Measurements from ENCODE around the gene FOXG1. TPM values are rescaled to one million over a fixed set of nuclear protein-coding genes. Genes with fewer than 3 reads are reported as not detected.

FOXG1 gene
- total RNA-seq, 1 donor from 2014 or later, result not detected

DNA sequence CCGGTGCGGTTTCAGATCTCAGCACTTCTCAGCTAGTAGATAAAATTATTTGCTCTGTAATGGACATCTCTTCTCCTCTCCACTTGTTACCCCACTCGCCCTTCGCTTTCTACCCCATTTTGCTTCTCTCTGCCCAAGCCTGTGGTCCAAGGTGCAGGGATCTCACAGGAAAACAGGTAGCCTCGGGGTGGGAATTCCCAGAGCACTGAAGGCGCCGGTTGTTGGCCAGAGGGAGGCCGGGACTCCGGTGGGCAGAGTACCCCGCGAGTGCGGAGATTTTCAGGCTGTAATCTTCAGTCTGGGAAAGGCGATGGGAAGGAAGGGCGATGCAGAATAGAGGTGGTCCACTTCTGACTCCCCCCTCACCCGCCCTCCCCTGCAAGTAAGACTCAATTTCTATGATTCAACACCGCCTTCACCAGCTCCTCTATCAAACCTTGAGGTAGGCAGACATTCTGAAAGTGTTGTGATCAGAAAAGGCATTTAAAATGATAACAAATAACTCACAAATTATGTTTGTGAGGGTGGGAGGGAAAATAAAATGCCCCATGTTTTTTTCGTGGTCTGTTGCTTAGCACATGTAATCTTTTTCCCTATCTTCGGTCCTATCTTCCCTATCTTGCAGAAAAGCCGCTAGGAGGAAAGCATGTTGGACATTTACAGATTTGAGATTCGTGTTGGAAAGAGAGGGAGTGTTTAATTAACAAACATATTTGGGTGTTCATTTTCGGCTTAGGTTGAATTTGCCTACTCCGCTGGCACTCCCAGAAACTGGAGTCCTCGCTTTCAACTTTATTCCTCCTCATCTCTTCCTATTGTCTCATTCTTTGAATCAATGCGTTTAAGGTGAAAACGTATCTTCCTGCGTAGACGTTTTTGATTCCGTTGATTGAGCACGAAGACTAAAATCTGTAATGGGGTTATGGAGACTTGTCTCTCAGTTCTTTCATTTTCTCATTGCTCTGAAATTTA lies 8.5 kb downstream of the FOXG1 start:
- no peak for DNase-seq (ENCODE audit: low spot score)

GRCh38 chr14:28776482-28777266 lies 10.1 kb downstream of the FOXG1 start:
- DNase-seq (ENCODE audit: low spot score), result no peak

DNA sequence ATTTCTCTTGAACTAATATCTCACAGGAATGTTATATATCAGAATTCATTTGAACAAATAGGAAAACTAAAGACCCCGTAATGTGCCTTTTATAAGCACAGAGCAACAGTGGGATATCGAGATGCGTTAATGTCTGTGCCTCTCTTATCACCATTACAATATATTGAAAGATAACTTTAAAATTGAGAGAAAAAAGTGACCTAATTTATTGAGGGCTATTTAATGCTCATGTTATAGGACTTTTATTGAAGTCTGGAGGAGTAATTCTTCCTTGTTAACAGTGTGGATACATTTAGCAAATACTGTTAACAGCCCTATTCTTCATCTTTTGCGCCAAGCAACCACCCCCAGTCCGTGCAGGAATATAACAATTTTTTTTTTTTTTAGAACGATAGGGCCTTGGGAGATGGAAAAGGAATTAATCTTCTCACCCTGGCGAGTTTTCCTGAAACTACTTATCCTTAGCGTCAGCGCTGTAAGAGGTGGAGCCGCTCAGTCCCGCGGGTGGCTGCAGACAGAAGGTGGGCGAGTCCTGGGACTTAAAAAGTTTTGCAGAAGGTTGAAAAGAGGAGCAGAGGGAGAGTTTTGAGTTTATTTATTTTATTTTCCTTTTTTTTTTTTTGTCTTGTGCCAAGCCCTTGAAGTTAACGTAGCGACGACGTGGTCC lies 11.0 kb downstream of the FOXG1 start:
- DNase-seq (ENCODE audit: low spot score), result no peak

DNA sequence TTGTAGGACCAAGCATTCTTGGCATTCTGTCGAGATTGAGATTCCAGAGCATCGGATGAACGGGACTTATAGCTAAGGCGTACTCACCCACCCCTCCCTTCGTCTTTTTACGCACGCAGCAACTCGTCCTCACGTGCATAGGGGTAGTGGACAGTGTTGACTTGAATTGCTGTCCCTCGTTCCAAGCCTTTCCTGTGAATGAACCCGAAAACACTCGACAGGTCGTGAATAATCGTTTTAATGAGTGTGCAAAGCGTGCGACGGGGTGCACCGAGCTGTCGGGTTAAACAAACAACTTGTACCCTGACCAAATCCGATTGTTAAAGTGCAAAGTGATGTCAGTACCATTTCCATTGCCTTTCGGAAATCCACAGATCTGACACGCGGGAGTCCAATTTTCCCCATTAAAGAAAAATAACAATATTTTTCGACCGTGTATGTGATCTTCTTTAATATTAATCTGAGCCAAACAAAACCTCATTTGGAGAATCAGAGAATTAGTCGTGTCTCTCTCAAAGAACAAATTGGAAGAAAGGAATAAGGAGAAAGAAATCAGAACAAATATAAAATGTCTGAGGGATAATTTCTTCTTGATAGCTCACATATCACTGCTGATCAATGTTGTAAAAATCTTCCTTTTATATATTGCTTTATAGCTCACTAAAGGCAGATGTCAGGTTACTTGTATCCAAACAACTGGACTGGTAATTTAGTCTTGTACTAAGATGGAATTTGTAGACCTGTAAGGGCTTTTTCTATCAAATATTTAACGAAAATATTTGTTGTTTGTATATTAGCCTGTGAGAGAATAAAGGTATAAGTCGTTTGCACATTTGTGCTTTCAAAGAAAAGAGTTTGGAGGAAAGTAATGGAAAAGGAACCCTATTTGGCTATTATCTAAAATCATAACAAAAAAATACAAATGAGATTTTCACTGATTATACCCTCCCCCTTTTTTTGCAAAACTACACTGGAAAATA lies 11.8 kb downstream of the FOXG1 start:
- no peak for DNase-seq (ENCODE audit: low spot score)

DNA sequence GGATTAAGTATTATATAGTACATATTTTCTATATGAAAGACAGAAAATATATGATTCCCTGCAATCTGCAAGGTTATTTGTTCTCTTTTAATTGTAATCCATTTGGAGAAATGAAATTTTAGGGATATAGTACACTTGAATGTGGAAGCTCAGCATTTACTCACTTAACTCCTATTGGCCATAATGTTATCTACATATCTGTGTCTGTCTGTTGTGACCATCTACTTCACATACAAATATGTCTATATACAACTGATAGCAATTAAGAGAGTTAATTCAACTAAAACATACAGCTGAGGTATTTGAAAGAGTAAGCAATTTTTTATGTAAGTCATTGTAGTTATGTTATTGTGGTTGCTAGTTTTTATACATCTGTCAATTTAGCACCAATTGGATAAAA lies 12.9 kb downstream of the FOXG1 start:
- no peak for DNase-seq (ENCODE audit: low spot score)

DNA sequence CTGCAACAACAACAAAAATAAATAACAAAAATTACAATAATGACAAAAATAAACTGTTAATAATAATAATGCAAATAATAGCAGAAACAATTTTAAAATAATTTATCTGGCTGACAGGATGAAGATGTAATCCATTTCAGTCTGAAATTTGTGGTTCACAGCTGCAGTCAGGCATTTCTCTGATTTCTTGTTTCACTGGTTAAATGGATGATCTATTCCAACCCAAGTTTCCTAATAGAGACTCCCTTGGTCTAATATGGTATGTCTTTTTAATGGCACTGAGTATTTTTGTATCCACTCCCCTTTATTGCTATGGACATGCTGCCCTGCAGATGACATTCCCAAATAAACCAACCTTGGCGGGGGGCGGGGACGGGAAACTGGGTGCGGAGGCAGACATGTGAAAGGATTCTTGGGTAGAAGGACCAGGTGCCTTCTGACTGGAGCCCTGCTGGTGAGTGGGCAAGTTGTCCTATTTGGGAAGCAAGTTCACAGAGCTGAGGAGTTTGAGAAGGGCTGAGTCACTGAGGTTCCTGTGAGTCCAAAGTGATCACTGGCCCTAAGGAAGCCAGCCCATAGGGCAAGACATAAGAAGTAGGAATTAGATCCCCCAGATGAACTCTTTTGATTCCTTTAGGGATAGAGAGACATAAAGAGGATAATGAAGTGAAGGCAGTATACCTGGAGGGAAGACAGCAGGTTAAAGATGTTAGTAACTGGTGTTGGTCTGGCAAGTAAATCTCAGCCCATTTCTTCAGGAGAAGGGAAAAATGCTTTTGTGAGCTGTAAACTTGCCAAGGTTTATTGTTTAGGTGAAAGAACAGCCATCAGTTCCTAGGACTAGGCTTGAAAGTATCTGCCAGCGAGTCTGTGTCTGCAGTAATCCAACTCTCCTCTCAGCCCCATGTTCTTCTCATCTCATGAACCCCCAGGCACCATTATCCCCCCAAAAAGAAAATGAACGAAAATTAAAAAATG lies 14.5 kb downstream of the FOXG1 start:
- no peak for DNase-seq (ENCODE audit: low spot score)

DNA sequence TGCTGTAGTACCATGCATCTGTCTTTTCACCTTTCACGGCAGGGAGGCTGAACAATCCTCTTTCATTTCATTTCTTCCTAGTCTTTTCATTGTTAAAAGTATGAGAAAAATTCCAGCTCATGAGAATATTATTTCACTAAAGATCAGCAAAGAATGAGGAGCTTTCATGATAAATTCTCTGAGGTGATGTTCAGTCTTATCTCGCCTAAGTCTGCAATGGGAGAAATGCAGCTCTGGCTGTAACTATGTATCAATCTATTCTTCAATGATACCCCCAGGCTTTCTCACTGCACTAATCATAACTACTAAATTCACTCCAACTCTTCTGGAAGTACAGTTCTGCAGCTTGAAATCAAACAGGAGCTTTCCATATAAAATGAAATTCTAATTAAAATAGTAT lies 15.7 kb downstream of the FOXG1 start:
- no peak for DNase-seq (ENCODE audit: low spot score)

DNA sequence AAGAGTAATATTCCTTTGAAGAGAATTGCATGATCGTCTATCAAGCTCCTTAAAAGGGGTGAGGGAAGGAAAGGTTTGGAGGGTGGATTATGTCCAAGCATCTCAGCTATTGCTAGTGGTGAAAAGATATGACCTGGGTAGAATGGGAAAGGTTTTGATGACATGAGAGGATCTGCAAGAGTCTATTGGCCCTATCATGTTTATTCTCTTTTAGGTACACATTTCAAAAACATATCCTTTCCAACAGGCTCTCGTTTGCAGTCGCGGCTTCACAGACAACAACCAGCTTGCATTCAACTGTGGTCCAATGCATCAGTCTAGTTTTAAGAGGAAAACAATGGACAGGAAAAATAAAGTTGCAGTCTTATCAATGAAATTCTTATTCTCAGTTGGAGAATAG lies 17.1 kb downstream of the FOXG1 start:
- no peak for DNase-seq (ENCODE audit: low spot score)

- DNase-seq (ENCODE audit: low spot score), result no peak
Measured at GRCh38 chr14:28784096-28785048, 17.8 kb downstream of the FOXG1 start.

GRCh38 chr14:28785096-28785952 lies 18.7 kb downstream of the FOXG1 start:
- DNase-seq (ENCODE audit: low spot score), result no peak

DNA sequence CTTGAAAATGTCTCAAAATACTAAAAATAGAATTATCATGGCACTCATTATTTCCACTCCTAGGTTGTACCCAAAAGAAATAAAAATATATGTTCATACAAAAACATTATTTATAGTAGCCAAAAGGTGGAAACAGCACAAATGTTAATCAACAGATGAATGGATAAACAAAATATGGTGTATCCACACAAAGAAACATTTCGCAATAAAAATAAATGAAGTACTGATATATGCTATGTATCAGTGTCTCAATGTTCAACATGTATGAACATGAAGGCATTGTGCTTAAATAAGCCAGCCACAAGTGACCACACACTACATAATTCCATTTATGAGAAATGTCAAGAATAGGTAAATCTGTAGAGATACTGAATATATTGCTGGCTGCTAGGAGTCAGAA lies 40.9 kb downstream of the FOXG1 start:
- no peak for DNase-seq (ENCODE audit: low spot score)

DNA sequence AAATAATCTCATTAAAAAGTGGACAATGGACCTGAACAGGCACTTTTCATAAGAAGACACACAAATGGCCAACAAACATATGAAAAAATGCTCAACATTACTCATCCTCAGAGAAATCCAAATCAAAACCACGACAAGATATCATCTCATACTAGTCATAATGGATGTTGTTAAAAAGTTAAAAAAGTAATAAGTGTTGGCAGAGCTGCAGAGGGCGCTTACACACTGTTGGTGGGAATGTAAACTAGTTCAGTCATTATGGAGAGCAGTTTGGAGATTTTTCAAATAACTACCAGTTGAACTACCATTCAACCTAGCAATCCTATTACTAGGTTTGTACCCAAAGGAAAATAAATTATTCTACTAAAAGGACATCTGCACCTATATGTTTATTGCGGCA lies 47.2 kb downstream of the FOXG1 start:
- DNase-seq (ENCODE audit: low spot score), result no peak

All from mucosa of gallbladder (tissue), 1 donor.